Neural cell (in vitro differentiated cells): Measurements from ENCODE around the gene PLA2G4E.

Source experiments
- EZH2 ChIP-seq: fragments of 200-600, 300-800 bp; shearing (Covaris generic), sonication (generic); IDR thresholded peaks from 2 replicates; pipeline ENCODE4 v1.6.1; 2014; ENCODE audit warnings: antibody characterized with exemption, low read length, borderline replicate concordance, mild to moderate bottlenecking; ENCODE audit not compliant: insufficient read depth, poor library complexity, severe bottlenecking
- MXI1 ChIP-seq: fragments of 450-650 bp; conservative IDR thresholded peaks from 2 replicates; pipeline ENCODE4 v1.6.1; 2014; ENCODE audit warnings: antibody characterized with exemption, mild to moderate bottlenecking; ENCODE audit not compliant: poor library complexity, severe bottlenecking
- POLR2AphosphoS5 ChIP-seq: IDR thresholded peaks from 2 replicates; pipeline ENCODE4 v1.6.1; 2012
- TF ChIP-seq, protein P1 (sequence below): fragments of 450-650 bp; IDR thresholded peaks from 2 replicates; pipeline ENCODE4 v1.5.1; 2014; ENCODE audit warnings: antibody characterized with exemption, mild to moderate bottlenecking, moderate library complexity; ENCODE audit not compliant: poor library complexity, severe bottlenecking

DNA sequence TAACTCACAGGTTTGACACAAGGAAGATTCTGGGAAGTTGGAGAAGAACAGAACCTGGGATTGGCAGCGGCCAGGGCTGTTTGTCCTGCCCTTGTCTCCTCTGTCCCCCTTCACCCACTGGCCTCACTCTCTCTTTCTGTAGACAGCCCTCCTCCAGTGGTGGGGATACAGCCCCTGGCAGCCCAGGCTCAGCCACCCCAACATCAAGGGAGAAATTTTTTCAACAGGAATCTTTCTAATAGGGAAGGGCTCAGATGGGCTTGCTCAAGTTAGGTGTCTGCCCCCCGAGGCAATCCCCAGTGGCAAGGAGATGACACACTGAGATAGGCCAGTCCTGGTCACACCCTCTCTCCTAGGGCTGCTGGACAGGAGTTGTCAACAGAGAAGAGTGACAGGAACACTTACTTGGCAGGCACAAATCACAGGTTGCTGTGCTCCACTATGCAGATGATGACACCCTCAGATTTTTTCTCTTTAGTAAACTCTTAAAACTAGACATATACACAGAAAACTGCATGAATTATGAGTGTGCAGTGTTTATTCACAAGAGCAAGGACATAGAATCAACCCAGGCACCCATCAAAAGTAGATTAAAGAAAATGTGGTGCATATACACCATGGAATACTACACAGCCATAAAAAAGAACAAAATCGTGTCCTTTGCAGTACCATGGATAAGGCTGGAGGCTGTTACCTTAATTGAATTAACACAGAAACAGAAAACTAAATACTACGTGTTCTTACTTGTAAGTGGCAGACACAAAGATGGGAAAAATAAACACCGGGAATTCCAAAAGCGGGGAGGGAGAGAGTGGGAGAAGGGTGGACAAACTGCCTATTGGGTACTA lies 37.2 kb upstream of the PLA2G4E start:
- TF ChIP-seq, protein P1, sequence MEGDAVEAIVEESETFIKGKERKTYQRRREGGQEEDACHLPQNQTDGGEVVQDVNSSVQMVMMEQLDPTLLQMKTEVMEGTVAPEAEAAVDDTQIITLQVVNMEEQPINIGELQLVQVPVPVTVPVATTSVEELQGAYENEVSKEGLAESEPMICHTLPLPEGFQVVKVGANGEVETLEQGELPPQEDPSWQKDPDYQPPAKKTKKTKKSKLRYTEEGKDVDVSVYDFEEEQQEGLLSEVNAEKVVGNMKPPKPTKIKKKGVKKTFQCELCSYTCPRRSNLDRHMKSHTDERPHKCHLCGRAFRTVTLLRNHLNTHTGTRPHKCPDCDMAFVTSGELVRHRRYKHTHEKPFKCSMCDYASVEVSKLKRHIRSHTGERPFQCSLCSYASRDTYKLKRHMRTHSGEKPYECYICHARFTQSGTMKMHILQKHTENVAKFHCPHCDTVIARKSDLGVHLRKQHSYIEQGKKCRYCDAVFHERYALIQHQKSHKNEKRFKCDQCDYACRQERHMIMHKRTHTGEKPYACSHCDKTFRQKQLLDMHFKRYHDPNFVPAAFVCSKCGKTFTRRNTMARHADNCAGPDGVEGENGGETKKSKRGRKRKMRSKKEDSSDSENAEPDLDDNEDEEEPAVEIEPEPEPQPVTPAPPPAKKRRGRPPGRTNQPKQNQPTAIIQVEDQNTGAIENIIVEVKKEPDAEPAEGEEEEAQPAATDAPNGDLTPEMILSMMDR: no peak
- no peak for TF ChIP-seq MXI1
- no peak for TF ChIP-seq EZH2
- no peak for TF ChIP-seq POLR2AphosphoS5
